Motor neuron (in vitro differentiated cells): ENCODE data around the gene TTC38. TPM values are rescaled to one million over a fixed set of nuclear protein-coding genes. Genes with fewer than 3 reads are reported as not detected.

Experiments used
- ATAC-seq, 8 experiments: fragments of 200-7000 bp; cut with Tn5 transposase; replicated peaks in 6 of 8; 2 replicates each; pipeline ENCODE4 v1.8.0; 2021; ENCODE audit warnings: mild to moderate bottlenecking in 8 of 8, moderate library complexity in 8 of 8
- H3K27ac ChIP-seq, 2 donors: fragments of 250-450 bp; sonication (Bioruptor Pico); 2 replicates each; pipeline ENCODE4 v1.9.0; 2021; ENCODE audit warnings: antibody characterized with exemption in 2 of 2, mild to moderate bottlenecking in 2 of 2, moderate library complexity in 1 of 2
- H3K4me1 ChIP-seq, 2 donors: fragments of 250-450 bp; sonication (Bioruptor Pico); replicated peaks in 1 of 2; 2 replicates each; pipeline ENCODE4 v1.6.1; 2021; ENCODE audit warnings: antibody characterized with exemption in 2 of 2, mild to moderate bottlenecking in 2 of 2, moderate library complexity in 1 of 2
- H3K4me3 ChIP-seq, 5 donors: fragments of 250-450 bp; sonication (Bioruptor Pico); 2 replicates each; pipeline ENCODE4 v1.9.0; 2021; ENCODE audit warnings: antibody characterized with exemption in 5 of 5, mild to moderate bottlenecking in 5 of 5, moderate library complexity in 4 of 5
- WGBS, 10 experiments: fragments of 450-650 bp; shearing (Covaris generic); methylation state at CpG; one replicate each; pipeline ENCODE4 v1.0.0; 2022; 5-methylcytosine and 5-hydroxymethylcytosine counted together
- in situ Hi-C, 9 experiments: fragments of 400-800 bp; cut with MboI; loops; one replicate each; pipeline ENCODE4 v1.15.0; 2021; ENCODE audit warnings: low sequenced_read_pairs in 9 of 9, low pct_unique_long_range_greater_than_20kb in 2 of 9; ENCODE audit not compliant: unreplicated experiment in 9 of 9
- total RNA-seq, 8 experiments: library from RNA; unstranded; fragments of 300-600 nt; gene quantifications; 2 replicates each; pipeline versions ENCODE4 v1.2.3 to v1.2.4, GENCODE V29; 2022

The TTC38 gene
- total RNA-seq, 8 experiments from 2014 or later, result 6.2 to 25.2 (median 13.8) TPM

DNA sequence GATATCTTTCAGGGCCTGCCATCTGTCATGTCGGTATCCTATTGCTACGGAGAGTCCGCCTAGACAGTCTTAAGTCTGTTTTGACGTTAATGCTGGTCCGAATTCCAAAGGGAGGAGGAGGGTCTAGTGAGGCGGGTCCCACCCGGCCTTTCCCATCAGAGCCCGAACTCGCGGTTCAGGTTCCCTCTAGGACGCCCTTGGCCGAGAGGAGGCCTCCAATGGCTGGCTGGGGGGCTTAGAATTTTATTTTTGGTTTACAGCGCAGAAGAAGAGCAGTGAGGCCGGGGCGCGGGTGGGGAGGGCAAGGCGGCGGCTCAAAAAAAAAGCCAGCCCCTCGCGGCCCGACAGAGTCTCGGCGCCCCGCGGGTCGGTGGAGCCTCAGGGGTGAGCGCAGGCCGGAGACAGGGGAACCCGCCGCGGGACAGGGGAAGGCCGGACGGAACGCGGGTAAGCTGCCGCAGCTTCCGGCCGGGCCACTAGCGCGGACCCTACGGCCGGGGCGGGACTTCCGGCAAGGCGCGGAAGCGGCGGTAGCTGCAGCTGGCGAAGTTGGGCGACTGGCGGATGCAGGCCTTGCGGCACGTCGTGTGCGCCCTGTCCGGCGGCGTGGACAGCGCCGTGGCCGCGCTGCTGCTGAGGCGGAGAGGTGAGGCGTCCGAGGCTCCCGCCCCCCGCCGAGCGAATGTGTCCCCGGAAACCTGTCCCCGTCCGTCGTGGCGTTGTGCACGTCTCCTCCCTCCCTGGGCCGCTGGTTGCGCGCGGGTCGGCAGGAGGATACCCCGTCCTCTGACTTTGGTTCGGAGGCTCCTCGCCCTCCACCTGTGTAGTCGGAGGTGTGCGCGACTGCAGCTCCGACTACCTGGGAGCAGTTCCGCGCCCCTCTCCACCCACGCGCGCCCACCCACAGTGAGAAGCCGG is 67.7 kb downstream of the TTC38 start, which contains the start of gene TRMU:
TSS of gene TRMU (plus strand) at position 514 of the 918 bp plus-strand sequence. CDS start at position 565, 51 bp downstream.
- in situ Hi-C loops, result no loop called here
- Histone ChIP-seq H3K27ac (peak within 1 kb of the TSS; percentile 69 to 93), H3K4me1 (peaks cover 8 to 9% of the 10 kb centered on the region in 2 donors), H3K4me3 (peak within 1 kb of the TSS; percentile 56 to 83 (median 78))
- WGBS, 10 experiments, result 0 to 23% (median 3%) methylated on average over 1 to 28 of the region's 93 CpGs; no CpG with 5 or more reads in 3 of the 10 experiments
- ATAC-seq, result peak; percentile 92 to 97 (median 96)

DNA sequence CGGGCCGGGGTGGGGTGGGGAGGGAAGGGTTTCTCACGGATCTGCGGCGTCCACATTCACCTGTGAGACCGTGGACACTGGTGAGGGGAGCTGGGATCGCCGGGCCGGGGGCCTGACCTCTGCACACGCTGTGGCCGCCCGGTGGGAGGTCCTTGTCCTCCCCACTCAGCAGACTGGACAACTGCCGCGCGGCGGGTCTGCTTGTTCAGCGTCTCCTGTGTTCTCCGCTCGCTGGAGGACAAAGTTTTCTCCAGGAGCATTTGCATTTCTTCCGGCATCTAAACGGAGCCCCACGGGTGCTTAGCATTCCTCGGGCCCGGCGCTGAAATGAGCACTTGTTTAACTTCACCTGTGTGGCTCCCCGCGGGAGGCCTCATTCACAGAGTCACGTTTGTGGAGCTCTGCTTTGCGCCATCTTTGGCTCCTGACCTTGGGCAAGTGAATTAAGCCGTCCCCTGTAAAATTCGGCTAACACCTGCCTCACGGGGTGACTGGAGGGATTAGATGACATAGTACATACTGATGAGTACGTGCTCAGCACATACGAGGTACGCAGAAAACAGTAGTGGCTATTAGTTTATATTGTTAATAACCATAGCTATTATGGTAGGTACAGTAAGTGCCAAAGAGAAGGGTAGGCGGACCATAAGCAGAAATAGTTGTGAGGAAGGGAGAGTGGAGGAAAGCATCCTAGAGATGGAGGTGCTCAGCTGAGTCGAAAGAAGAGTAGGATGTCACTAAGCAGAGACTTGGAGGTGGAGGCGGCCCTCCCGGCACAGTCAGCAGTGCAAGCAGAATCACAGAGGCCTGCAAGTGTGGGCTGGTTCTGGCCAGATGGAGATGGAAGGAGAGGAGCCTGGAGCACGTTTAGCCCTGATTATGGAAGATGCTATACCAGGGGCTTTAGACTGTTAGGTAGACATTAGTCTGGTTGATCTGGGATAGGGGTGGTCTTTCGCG is 68.6 kb downstream of the TTC38 start:
- peak overlapping the region; percentile 69 to 93 for H3K27ac ChIP-seq
- WGBS, 10 experiments, result 0 to 39% (median 9%) methylated on average over 1 to 17 of the region's 42 CpGs
- in situ Hi-C loops, result no loop called here
- peak in 6 of 8 experiments; percentile 11 to 34 (median 19) for ATAC-seq
- H3K4me3 ChIP-seq, result peak overlapping the region; percentile 56 to 83 (median 78)
- H3K4me1 ChIP-seq, result peaks cover 8 to 9% of the 10 kb centered on the region in 2 donors

DNA sequence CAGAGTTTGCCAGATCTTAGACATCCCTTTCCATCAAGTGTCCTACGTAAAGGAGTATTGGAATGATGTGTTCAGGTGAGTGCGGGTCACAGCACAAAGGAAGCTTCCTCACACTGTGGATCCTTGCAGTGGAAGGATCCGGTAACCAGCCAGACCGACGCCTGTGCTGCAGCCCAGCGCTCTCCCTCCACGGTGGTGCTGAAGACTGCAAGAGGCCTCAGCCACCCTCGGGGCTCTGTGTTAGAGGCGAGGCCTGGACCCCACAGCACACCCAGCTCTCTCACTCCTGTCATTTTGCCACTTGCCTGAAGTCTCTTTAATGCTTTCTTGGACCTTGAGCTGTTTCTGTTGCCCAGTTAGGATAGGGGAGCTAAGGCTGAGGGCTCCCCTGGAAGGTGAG is 70.1 kb downstream of the TTC38 start:
- WGBS, 10 experiments, result 83 to 100% (median 100%) methylated on average over 1 to 8 of the region's 9 CpGs; no CpG with 5 or more reads in 3 of the 10 experiments
- Histone ChIP-seq H3K4me1 (peaks cover 8 to 9% of the 10 kb centered on the region in 2 donors), H3K27ac (no peak overlapping the region), H3K4me3 (no peak overlapping the region)
- in situ Hi-C loops, result no loop called here
- ATAC-seq, result no peak

DNA sequence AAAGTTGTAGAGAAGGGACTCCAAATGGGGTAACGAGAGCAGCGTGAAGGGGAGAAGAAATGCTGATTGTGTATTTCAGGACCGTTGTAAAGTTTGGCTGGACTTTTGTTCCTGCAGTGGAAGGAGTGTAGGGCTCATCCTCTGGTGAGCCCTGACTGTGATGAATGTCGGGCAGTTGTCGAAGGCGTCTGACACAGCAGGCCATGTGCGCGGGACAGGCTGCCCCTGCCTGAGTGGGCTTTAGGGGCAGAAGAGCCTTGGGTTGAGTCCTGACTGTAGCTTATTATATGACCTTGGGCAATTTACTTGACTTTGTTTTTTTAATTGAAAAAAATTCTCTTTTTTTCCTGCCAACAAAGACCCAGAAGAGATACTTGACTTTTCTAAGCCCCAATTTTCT is 70.8 kb downstream of the TTC38 start:
- Histone ChIP-seq H3K4me1 (peaks cover 9 to 12% of the 10 kb centered on the region in 2 donors), H3K4me3 (no peak overlapping the region), H3K27ac (no peak overlapping the region)
- WGBS, 10 experiments, result 88 to 100% (median 97%) methylated on average over 1 to 6 of the region's 8 CpGs; no CpG with 5 or more reads in 2 of the 10 experiments
- ATAC-seq, result no peak
- in situ Hi-C loops, result no loop called here

DNA sequence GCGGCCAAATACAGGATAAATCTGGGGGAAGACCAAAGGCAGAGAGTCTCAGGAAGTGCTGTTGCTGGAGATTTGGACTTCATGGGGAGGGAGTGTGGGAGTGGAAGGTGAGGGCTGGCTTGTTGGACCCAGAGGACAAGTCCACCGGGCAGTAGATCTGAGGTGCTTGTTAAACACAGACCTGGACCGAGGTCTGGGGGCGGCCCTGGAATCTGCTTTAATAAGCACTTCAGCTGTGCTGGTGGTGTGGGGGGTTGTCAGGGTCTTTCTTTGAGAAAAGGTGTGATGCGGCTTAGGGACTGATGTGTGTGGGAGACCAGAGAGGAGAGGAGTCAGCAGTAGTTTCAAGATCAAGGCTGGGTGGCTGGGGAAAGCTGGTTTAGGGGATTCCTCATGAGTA is 72.1 kb downstream of the TTC38 start:
- in situ Hi-C loops, result no loop called here
- Histone ChIP-seq H3K4me3 (no peak overlapping the region), H3K27ac (no peak overlapping the region), H3K4me1 (peaks cover 5 to 8% of the 10 kb centered on the region in 2 donors)
- WGBS, 10 experiments, result 90 to 100% (median 100%) methylated on average over 1 to 5 of the region's 5 CpGs; no CpG with 5 or more reads in 3 of the 10 experiments
- no peak for ATAC-seq

DNA sequence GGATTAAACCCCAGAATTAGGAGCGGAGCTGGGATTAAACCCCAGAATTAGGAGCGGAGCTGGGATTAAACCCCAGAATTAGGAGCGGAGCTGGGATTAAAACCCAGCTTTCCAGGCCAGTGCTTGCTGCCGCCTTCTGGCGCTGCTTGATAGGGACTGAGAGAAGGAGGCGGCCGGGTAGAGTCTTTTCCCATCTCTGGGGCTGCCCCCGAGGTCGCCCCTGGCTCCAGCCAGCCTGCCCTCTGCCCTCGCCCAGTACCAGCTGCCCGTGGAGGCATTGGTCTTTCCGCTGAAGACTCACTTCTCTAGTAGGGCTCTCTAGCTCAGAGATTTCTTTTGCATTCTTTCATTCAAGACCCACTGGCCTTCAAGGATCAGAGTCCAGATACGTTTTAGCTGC is 72.9 kb downstream of the TTC38 start:
- ATAC-seq, result no peak
- Histone ChIP-seq H3K4me1 (peaks cover 5 to 8% of the 10 kb centered on the region in 2 donors), H3K27ac (no peak overlapping the region), H3K4me3 (no peak overlapping the region)
- WGBS, 10 experiments, result 80 to 100% (median 100%) methylated on average over 1 to 2 of the region's 13 CpGs; no CpG with 5 or more reads in 5 of the 10 experiments
- in situ Hi-C loops, result no loop called here

Other genes starting within 250 kb of the TTC38 start
- gene PPARA, start 117.5 kb upstream of the TTC38 start, total RNA-seq, result 10 to 100 TPM in 1 of 8 experiments, 1 to 10 TPM in 6, under 1 TPM in 1; 0.38 to 15.1 (median 4.5) TPM
- gene CDPF1, start 17.7 kb upstream of the TTC38 start, total RNA-seq, result 10 to 100 TPM in 3 of 8 experiments, 1 to 10 TPM in 5; 5.1 to 10.4 (median 9.6) TPM
- gene PKDREJ, start 4.7 kb upstream of the TTC38 start, total RNA-seq, result under 1 TPM; 0.20 to 0.92 (median 0.63) TPM
- 10 to 100 TPM in 3 of 8 experiments, 1 to 10 TPM in 2, under 1 TPM in 3; 0.20 to 24.9 (median 1.8) TPM for gene GTSE1, start 28.9 kb downstream of the TTC38 start, total RNA-seq
- 10 to 100 TPM; 25.0 to 66.9 (median 39.3) TPM for gene TRMU, start 67.7 kb downstream of the TTC38 start, total RNA-seq